Loucy (cell line): Measurements from ENCODE around the gene CDC25A.

Experiments used
- CTCF ChIP-seq: fragments of 200-600 bp; sonication (generic); conservative IDR thresholded peaks from 2 replicates; pipeline ENCODE4 v1.5.1; 2014; ENCODE audit warnings: mild to moderate bottlenecking, antibody characterized with exemption, low read length
- EZH2phosphoT487 ChIP-seq: fragments of 200-600 bp; IDR thresholded peaks from 2 replicates; pipeline ENCODE4 v1.6.1; 2018; ENCODE audit warnings: antibody characterized with exemption, mild to moderate bottlenecking, moderate library complexity, borderline replicate concordance

GRCh38 chr3:48187579-48188265 lies 495 bp downstream of the CDC25A start:
- TF ChIP-seq CTCF (no peak), EZH2phosphoT487 (no peak)
